Esophagus muscularis mucosa (tissue), 4 donors: Measurements from ENCODE around the gene PAAF1. TPM values are rescaled to one million over a fixed set of nuclear protein-coding genes. Genes with fewer than 3 reads are reported as not detected.

Experiments
- DNase-seq: peaks from one replicate; pipeline ENCODE4 v3.0.0-alpha.2; 2017; ENCODE audit errors: extremely low spot score
- H3K27ac ChIP-seq, 4 donors: fragments of 200-600 bp; sonication (generic); replicated peaks in 1 of 4; 1 replicate in 3 of 4; 2 replicates in 1 of 4; pipeline ENCODE4 v1.5.1; 2016 to 2019; ENCODE audit warnings: mild to moderate bottlenecking in 1 of 4
- H3K27me3 ChIP-seq, 4 donors: fragments of 200-600 bp; sonication (generic); one replicate each; pipeline versions ENCODE4 v1.5.1 to v1.6.0; 2016 to 2019
- H3K36me3 ChIP-seq, 4 donors: fragments of 200-600 bp; sonication (generic); one replicate each; pipeline ENCODE4 v1.5.1; 2016 to 2019
- H3K4me1 ChIP-seq, 4 donors: fragments of 200-600 bp; sonication (generic); one replicate each; pipeline ENCODE4 v1.5.1; 2016 to 2019
- H3K4me3 ChIP-seq, 4 donors: fragments of 200-600 bp; sonication (generic); 1 replicate in 2 of 4; 2 replicates in 2 of 4; pipeline ENCODE4 v1.5.1; 2016 to 2019; ENCODE audit warnings: mild to moderate bottlenecking in 4 of 4, moderate library complexity in 1 of 4
- H3K9me3 ChIP-seq, 4 donors: fragments of 200-600 bp; sonication (generic); 1 replicate in 3 of 4; 2 replicates in 1 of 4; pipeline ENCODE4 v1.5.1; 2016 to 2019
- CTCF ChIP-seq, 3 experiments: fragments of 200-600 bp in 2 of 3; fragments of 450-650 bp in 1 of 3; sonication (generic) in 2 of 3; IDR thresholded peaks; one replicate each; pipeline ENCODE4 v1.5.1; 2017 to 2019; ENCODE audit warnings: antibody characterized with exemption in 3 of 3, mild to moderate bottlenecking in 2 of 3, moderate library complexity in 1 of 3
- EP300 ChIP-seq: sonication (generic); formaldehyde crosslinking; IDR thresholded peaks from one replicate; pipeline ENCODE4 v1.6.1; 2017; ENCODE audit warnings: antibody characterized with exemption
- POLR2A ChIP-seq: fragments of 450-650 bp; IDR thresholded peaks from one replicate; pipeline ENCODE4 v1.6.1; 2017; ENCODE audit warnings: antibody characterized with exemption, moderate library complexity, mild to moderate bottlenecking, low read depth
- POLR2AphosphoS5 ChIP-seq, 2 donors: sonication (generic); formaldehyde crosslinking; IDR thresholded peaks; one replicate each; pipeline ENCODE4 v1.6.1; 2017; ENCODE audit warnings: antibody characterized with exemption in 2 of 2
- WGBS: methylation state at CpG from one replicate; pipeline ENCODE4 v1.1.5; 2018; 5-methylcytosine and 5-hydroxymethylcytosine counted together
- intact Hi-C: fragments of 100-400 bp; cut with DNase I; formaldehyde crosslinking; loops from one replicate; pipeline ENCODE4 v1.15.1; 2023
- total RNA-seq, 4 donors: library from RNA; depleted of rRNA; stranded (reverse); fragments of >200 nt; gene quantifications; one replicate each; pipeline versions ENCODE4 v1.1.0 to v1.2.1, GENCODE V29; 2016

Gene PAAF1
- total RNA-seq, 4 donors from 2014 or later, result 12.5 to 19.6 (median 18.1) TPM

GRCh38 chr11:73916435-73916834, 39.6 kb downstream of the PAAF1 start:
- intact Hi-C loops, result no loop called here
- Histone ChIP-seq H3K27ac (no peak overlapping the region), H3K27me3 (no peaks in the 10 kb centered on the region), H3K9me3 (no peaks in the 10 kb centered on the region), H3K4me1 (no peaks in the 10 kb centered on the region), H3K36me3 (peaks cover 50 to 100% (median 92%) of the 10 kb centered on the region in 4 donors), H3K4me3 (no peak overlapping the region)
- TF ChIP-seq POLR2AphosphoS5 (IDR thresholded peaks at IDR 0.05), result no peak
- WGBS, result 63% methylated on average over 1 of the region's 1 CpG
- no peak for DNase-seq

- TF ChIP-seq POLR2A (no peak), CTCF (IDR thresholded peaks at IDR 0.05) (no peak), EP300 (no peak), POLR2AphosphoS5 (IDR thresholded peaks at IDR 0.05) (no peak)
- H3K36me3 ChIP-seq, result peaks cover 36 to 96% (median 83%) of the 10 kb centered on the region in 4 donors
- no peak for DNase-seq
- no peaks in the 10 kb centered on the region for H3K9me3 ChIP-seq
- WGBS, result 98% methylated on average over 4 of the region's 4 CpGs
- no peak overlapping the region for H3K27ac ChIP-seq
- no peaks in the 10 kb centered on the region for H3K27me3 ChIP-seq
- no peaks in the 10 kb centered on the region for H3K4me1 ChIP-seq
- H3K4me3 ChIP-seq, result no peak overlapping the region
- intact Hi-C loops, result no loop called here
Measured at GRCh38 chr11:73921180-73921579, 44.4 kb downstream of the PAAF1 start.

- Histone ChIP-seq H3K27ac (no peak overlapping the region), H3K9me3 (no peaks in the 10 kb centered on the region), H3K27me3 (no peaks in the 10 kb centered on the region), H3K4me3 (no peak overlapping the region), H3K4me1 (no peaks in the 10 kb centered on the region), H3K36me3 (peaks cover 42 to 96% (median 70%) of the 10 kb centered on the region in 4 donors)
- DNase-seq, result no peak
- intact Hi-C loops, result no loop called here
- 97% methylated on average over 2 of the region's 2 CpGs for WGBS
- no peak for TF ChIP-seq EP300
- TF ChIP-seq CTCF (IDR thresholded peaks at IDR 0.05), result no peak
- TF ChIP-seq POLR2AphosphoS5 (IDR thresholded peaks at IDR 0.05), result no peak
- no peak for TF ChIP-seq POLR2A
Measured at GRCh38 chr11:73929388-73929787, 52.6 kb downstream of the PAAF1 start.

GRCh38 chr11:73931039-73931645, 54.3 kb downstream of the PAAF1 start:
- no peaks in the 10 kb centered on the region for H3K4me1 ChIP-seq
- H3K27ac ChIP-seq, result no peak overlapping the region
- peaks cover 40 to 87% (median 55%) of the 10 kb centered on the region in 4 donors for H3K36me3 ChIP-seq
- no peak for DNase-seq
- no peaks in the 10 kb centered on the region for H3K9me3 ChIP-seq
- no peaks in the 10 kb centered on the region for H3K27me3 ChIP-seq
- H3K4me3 ChIP-seq, result no peak overlapping the region
- intact Hi-C loops, result no loop called here
- WGBS, result 63% methylated on average over 7 of the region's 7 CpGs
- TF ChIP-seq CTCF (IDR thresholded peaks at IDR 0.05), result peak in 1 of 3 experiments; percentile 26
- no peak for TF ChIP-seq POLR2AphosphoS5 (IDR thresholded peaks at IDR 0.05)
- TF ChIP-seq POLR2A, result no peak
- TF ChIP-seq EP300, result no peak

- H3K27ac ChIP-seq, result no peak overlapping the region
- intact Hi-C loops, result no loop called here
- H3K9me3 ChIP-seq, result no peaks in the 10 kb centered on the region
- WGBS, result 92% methylated on average over 6 of the region's 6 CpGs
- no peak overlapping the region for H3K4me3 ChIP-seq
- no peak for DNase-seq
- no peaks in the 10 kb centered on the region for H3K27me3 ChIP-seq
- no peaks in the 10 kb centered on the region for H3K4me1 ChIP-seq
- peaks cover 32 to 79% (median 47%) of the 10 kb centered on the region in 4 donors for H3K36me3 ChIP-seq
- no peak for TF ChIP-seq POLR2AphosphoS5 (IDR thresholded peaks at IDR 0.05)
- no peak for TF ChIP-seq POLR2A
- no peak for TF ChIP-seq EP300
- TF ChIP-seq CTCF (IDR thresholded peaks at IDR 0.05), result no peak
Measured at GRCh38 chr11:73931951-73932350, 55.2 kb downstream of the PAAF1 start.
